Measurements from ENCODE around the gene DNAJC10.

DNA sequence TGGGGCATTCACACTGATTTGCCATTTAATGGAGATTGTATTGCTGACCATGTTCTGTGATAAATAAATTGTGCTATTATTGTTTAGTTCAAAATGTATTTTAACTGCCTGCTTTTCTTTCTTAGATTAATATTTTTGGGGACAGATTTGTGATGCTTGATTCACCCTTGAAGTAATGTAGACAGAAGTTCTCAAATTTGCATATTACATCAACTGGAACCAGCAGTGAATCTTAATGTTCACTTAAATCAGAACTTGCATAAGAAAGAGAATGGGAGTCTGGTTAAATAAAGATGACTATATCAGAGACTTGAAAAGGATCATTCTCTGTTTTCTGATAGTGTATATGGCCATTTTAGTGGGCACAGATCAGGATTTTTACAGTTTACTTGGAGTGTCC is 1.8 kb downstream of the DNAJC10 start:
- TF ChIP-seq GATA3 (IDR thresholded peaks at IDR 0.05; ENCODE audit: low read depth, low read length) (no peak), GATA2 (IDR thresholded peaks at IDR 0.05; ENCODE audit: low read depth, low read length) (no peak)

All from SH-SY5Y (cell line).